Stimulated activated naive CD8-positive, alpha-beta T cell treated with anti-CD3 and anti-CD28 coated beads, Interleukin-15, Interleukin-2, amounts not matched to agents 100 ng/mL and 50 ng/mL, for 24 hours (primary cell): ENCODE data around the gene ARHGAP25.

Source experiments
- H3K27ac Mint-ChIP-seq: one replicate; pipeline ENCODE4 v1.8.0; 2021; ENCODE audit warnings: mild to moderate bottlenecking, mixed read lengths
- H3K27me3 Mint-ChIP-seq: one replicate; pipeline ENCODE4 v1.8.0; 2021; ENCODE audit warnings: mixed read lengths
- H3K36me3 Mint-ChIP-seq: one replicate; pipeline ENCODE4 v1.8.0; 2021; ENCODE audit warnings: low read depth, mixed read lengths
- H3K4me1 Mint-ChIP-seq: one replicate; pipeline ENCODE4 v1.8.0; 2021; ENCODE audit warnings: low read depth, mixed read lengths
- H3K4me3 Mint-ChIP-seq: one replicate; pipeline ENCODE4 v1.8.0; 2021; ENCODE audit warnings: mild to moderate bottlenecking, mixed read lengths
- H3K9me3 Mint-ChIP-seq: one replicate; pipeline ENCODE4 v1.8.0; 2021; ENCODE audit warnings: mixed read lengths

The ARHGAP25 gene, protein sequence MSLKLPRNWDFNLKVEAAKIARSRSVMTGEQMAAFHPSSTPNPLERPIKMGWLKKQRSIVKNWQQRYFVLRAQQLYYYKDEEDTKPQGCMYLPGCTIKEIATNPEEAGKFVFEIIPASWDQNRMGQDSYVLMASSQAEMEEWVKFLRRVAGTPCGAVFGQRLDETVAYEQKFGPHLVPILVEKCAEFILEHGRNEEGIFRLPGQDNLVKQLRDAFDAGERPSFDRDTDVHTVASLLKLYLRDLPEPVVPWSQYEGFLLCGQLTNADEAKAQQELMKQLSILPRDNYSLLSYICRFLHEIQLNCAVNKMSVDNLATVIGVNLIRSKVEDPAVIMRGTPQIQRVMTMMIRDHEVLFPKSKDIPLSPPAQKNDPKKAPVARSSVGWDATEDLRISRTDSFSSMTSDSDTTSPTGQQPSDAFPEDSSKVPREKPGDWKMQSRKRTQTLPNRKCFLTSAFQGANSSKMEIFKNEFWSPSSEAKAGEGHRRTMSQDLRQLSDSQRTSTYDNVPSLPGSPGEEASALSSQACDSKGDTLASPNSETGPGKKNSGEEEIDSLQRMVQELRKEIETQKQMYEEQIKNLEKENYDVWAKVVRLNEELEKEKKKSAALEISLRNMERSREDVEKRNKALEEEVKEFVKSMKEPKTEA

DNA sequence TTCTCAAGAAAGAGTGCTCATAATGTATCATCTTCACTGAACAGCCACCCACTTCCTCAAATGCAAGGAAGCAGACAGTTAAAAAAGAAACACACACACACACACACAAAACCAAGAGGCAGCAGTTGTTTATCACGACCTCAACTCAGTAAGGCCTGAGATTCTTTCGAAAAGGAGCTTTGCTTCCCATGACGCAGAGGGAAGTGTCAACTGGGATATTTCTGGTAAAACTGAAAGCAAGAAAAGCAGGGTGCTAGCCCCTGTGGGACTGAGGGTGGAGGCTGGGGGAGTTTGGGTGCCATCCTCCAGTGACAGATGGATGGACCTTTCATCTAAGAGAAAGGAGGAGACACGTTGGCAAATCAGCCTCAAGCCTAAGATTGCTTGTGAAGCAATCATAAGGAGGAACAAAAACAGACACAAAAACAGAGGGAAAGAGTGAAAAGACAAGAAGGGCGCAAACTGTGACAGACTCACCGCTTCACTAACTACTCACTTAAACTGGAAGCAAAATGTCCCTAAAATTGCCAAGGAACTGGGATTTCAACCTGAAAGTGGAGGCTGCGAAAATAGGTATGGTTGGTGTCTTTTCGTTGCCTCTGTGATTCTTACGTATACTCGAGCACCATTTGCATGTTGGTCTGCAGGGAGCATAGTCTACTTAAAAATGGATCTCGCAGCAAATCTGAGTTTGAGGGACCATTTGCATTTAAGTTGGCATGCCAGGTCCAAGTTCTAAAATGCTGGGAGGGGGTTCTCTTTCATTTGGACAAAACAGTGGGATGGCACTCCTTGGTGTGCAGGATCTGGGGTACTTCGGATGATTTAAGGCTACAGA lies at the start of gene ARHGAP25:
Gene ARHGAP25 (plus strand): TSS at position 124 of the 838 bp plus-strand sequence. CDS start 389 bp downstream, at position 513.
- H3K27ac Mint-ChIP-seq, result no peak within 1 kb of the TSS
- H3K36me3 Mint-ChIP-seq, result peaks cover 28% of the 10 kb centered on the region
- H3K4me1 Mint-ChIP-seq, result peaks cover 24% of the 10 kb centered on the region
- H3K4me3 Mint-ChIP-seq, result no peak within 1 kb of the TSS
- no peaks in the 10 kb centered on the region for H3K9me3 Mint-ChIP-seq
- H3K27me3 Mint-ChIP-seq, result no peaks in the 10 kb centered on the region

DNA sequence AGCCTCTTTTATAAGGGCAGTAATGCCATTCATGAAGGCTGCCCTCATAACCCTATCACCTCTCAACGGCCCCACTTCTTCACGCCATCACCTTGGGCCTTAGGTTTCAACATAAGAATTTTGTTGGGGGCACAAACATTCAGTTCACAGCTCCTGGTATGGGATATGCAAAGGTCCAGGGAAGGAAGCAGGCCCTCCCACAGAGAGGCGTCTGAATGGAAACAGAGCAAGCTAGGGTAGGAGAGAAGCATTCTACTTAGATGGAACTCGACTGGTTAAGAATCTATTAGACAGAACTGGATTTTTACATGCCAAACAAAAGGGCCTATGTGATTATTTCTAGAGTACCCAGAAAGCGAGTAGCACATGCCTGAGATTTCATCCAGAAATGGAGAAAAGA lies 48.4 kb upstream of the ARHGAP25 start:
- Mint-ChIP-seq H3K27ac (no peak overlapping the region), H3K9me3 (no peaks in the 10 kb centered on the region), H3K4me1 (peaks cover 30% of the 10 kb centered on the region), H3K27me3 (peaks cover 11% of the 10 kb centered on the region), H3K4me3 (no peak overlapping the region), H3K36me3 (no peaks in the 10 kb centered on the region)

- H3K36me3 Mint-ChIP-seq, result no peaks in the 10 kb centered on the region
- H3K4me3 Mint-ChIP-seq, result no peak overlapping the region
- H3K27ac Mint-ChIP-seq, result no peak overlapping the region
- peaks cover 36% of the 10 kb centered on the region for H3K4me1 Mint-ChIP-seq
- no peaks in the 10 kb centered on the region for H3K9me3 Mint-ChIP-seq
- peaks cover 8% of the 10 kb centered on the region for H3K27me3 Mint-ChIP-seq
These were observed 47.6 kb upstream of the ARHGAP25 start for GRCh38 chr2:68687018-68687417.

DNA sequence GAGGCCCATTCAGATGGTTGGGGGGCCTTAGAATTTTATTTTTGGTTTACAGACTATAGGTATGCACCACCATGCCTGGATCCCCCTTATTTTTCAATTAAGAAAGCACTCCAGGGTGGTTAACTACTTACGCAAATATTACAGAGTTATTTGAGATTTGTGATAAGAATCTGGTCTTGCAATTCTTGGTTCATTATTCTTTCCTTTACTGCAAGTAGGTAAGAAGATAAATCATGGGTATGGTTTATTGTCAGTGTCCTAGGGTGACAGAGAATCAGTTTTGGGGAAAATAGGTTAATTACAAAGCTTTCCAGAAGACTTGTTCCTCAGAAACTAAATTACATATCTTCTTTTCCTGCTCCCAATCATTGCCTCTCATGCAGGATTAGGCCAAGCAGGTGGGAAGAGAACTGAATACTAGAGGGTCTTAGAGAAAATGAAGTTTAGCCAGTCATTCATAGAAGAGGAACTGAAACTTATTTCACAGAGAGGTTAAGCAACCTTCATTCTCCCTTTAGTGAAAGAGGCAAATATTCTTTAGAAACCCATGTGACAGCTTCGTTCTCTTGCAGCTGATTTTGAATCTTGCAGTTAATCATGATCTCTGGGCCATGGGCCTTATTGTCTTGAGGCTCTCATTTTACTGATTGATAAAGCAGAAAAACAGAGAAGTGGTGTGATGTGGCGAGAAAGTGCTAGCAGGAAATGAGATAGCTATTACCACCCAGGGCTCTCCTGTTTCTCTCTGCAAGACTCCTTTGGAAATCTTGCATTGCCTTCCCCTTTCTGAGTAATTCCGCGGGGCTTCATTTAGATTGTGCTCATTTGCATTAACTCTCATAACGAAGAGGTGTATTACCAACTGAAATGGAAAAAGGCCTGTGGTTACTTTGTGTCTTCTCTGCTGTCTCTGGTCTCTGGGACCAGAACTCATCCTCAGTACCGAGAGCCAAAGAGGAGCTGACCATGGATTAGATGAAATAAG lies 44.8 kb upstream of the ARHGAP25 start:
- Mint-ChIP-seq H3K9me3 (no peaks in the 10 kb centered on the region), H3K36me3 (no peaks in the 10 kb centered on the region), H3K27ac (peak overlapping the region; percentile 90), H3K4me3 (peak overlapping the region; percentile 46), H3K27me3 (peaks cover 15% of the 10 kb centered on the region), H3K4me1 (peaks cover 36% of the 10 kb centered on the region)

- peaks cover 36% of the 10 kb centered on the region for H3K4me1 Mint-ChIP-seq
- H3K9me3 Mint-ChIP-seq, result no peaks in the 10 kb centered on the region
- no peak overlapping the region for H3K4me3 Mint-ChIP-seq
- H3K36me3 Mint-ChIP-seq, result no peaks in the 10 kb centered on the region
- peaks cover 15% of the 10 kb centered on the region for H3K27me3 Mint-ChIP-seq
- H3K27ac Mint-ChIP-seq, result peak overlapping the region; percentile 90
These were observed 43.8 kb upstream of the ARHGAP25 start for GRCh38 chr2:68690851-68691250.

GRCh38 chr2:68692511-68692910 lies 42.1 kb upstream of the ARHGAP25 start:
- Mint-ChIP-seq H3K36me3 (no peaks in the 10 kb centered on the region), H3K9me3 (peaks cover 3% of the 10 kb centered on the region), H3K27ac (no peak overlapping the region), H3K27me3 (peaks cover 14% of the 10 kb centered on the region), H3K4me3 (no peak overlapping the region), H3K4me1 (peaks cover 36% of the 10 kb centered on the region)

GRCh38 chr2:68693951-68694350 lies 40.7 kb upstream of the ARHGAP25 start:
- Mint-ChIP-seq H3K4me3 (no peak overlapping the region), H3K4me1 (peaks cover 26% of the 10 kb centered on the region), H3K36me3 (no peaks in the 10 kb centered on the region), H3K27ac (no peak overlapping the region), H3K9me3 (peaks cover 6% of the 10 kb centered on the region), H3K27me3 (peaks cover 14% of the 10 kb centered on the region)

DNA sequence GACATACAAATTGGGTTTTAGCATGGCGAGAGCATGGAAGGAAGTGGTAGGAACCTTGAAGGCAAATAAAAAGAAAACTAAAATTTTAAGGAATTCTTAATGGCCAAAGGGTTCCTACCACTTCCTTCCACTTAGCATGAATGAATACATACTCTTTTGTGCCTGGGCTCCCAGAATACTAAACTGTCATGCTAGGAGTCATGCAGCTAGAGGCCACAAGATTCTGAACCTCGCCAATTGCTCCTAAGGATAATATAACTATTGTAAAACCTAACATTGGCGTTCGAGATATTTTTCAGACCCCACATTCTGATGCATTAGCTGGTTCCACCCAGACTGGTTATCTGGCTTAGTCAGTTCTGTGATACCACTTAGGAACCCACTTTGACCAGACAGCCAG lies 38.6 kb upstream of the ARHGAP25 start:
- H3K36me3 Mint-ChIP-seq, result no peaks in the 10 kb centered on the region
- no peak overlapping the region for H3K4me3 Mint-ChIP-seq
- peaks cover 6% of the 10 kb centered on the region for H3K4me1 Mint-ChIP-seq
- peaks cover 6% of the 10 kb centered on the region for H3K9me3 Mint-ChIP-seq
- H3K27me3 Mint-ChIP-seq, result peaks cover 14% of the 10 kb centered on the region
- H3K27ac Mint-ChIP-seq, result no peak overlapping the region

DNA sequence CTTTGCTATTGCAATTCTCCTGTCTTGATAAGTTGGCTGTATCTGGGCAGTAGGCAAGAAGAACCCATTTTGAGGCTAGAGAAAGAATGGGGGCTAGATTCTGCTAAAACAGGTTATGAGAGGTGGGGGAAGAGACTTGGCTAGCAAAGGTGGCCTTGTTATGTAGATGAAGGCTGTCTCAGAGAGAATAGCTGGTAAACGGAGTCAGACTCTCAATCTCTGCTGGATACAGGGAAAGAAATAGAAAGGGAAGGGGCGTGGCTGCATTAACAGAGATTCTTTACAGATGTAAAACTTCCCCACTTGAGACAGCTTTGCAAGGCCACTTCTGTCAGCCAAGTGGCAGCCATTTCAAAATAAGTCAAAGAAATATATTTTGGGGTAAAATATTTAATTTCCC lies 38.1 kb upstream of the ARHGAP25 start:
- no peak overlapping the region for H3K4me3 Mint-ChIP-seq

DNA sequence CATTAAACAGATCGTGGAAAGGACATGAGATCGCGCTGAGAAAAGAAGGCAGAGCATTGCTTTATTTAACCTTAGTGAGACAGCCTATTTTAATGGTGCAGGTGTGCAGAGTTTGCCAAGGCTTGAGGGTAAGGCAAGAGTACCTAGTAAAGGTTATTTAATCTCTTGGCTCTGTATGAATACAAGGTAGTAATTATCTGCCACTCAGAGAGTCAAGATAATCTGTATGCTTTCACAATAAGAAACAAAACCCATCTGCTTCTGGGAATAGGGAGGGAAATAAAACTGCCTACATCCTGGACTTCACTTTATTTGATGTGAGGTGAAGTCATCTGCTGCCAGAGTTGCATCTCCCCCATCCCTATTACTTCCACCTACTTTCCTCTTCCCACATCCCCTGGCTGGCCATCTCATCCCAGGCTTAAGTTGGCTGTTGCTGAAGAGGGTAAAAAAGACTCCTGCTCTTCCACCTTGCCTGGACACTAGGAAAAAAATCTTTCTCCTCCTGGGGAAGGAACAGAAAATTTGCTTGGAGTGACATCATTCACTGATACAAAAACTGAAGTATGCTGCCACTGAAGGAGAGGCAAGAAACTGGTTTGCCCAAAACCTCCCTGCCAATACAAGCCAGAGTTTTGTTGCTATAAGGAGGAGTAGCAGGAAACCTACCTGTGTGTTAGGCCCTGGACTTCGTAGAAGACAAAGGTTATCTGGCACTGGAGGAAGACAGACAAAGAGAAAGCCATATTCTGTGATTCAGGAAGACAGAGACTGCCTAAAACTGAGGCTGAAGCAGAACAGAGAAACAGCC lies 35.8 kb upstream of the ARHGAP25 start:
- Mint-ChIP-seq H3K9me3 (peaks cover 6% of the 10 kb centered on the region), H3K4me1 (no peaks in the 10 kb centered on the region), H3K27me3 (peaks cover 3% of the 10 kb centered on the region), H3K36me3 (no peaks in the 10 kb centered on the region), H3K4me3 (no peak overlapping the region), H3K27ac (no peak overlapping the region)

More for the DNA sequence above, 38.1 kb upstream of the ARHGAP25 start:
- H3K27me3 Mint-ChIP-seq, result peaks cover 14% of the 10 kb centered on the region
- H3K9me3 Mint-ChIP-seq, result peaks cover 6% of the 10 kb centered on the region
- peaks cover 4% of the 10 kb centered on the region for H3K4me1 Mint-ChIP-seq
- H3K36me3 Mint-ChIP-seq, result no peaks in the 10 kb centered on the region
- H3K27ac Mint-ChIP-seq, result no peak overlapping the region

- peaks cover 3% of the 10 kb centered on the region for H3K27me3 Mint-ChIP-seq
- peaks cover 6% of the 10 kb centered on the region for H3K9me3 Mint-ChIP-seq
- no peaks in the 10 kb centered on the region for H3K36me3 Mint-ChIP-seq
- H3K4me1 Mint-ChIP-seq, result peaks cover 3% of the 10 kb centered on the region
- no peak overlapping the region for H3K4me3 Mint-ChIP-seq
- H3K27ac Mint-ChIP-seq, result no peak overlapping the region
These were observed 34.1 kb upstream of the ARHGAP25 start for GRCh38 chr2:68700560-68700959.

GRCh38 chr2:68706637-68707036 lies 28.0 kb upstream of the ARHGAP25 start:
- Mint-ChIP-seq H3K27ac (no peak overlapping the region), H3K27me3 (no peaks in the 10 kb centered on the region), H3K4me3 (no peak overlapping the region), H3K36me3 (no peaks in the 10 kb centered on the region), H3K4me1 (peaks cover 28% of the 10 kb centered on the region), H3K9me3 (no peaks in the 10 kb centered on the region)

GRCh38 chr2:68708629-68709028 lies 26.0 kb upstream of the ARHGAP25 start:
- peaks cover 41% of the 10 kb centered on the region for H3K4me1 Mint-ChIP-seq
- H3K4me3 Mint-ChIP-seq, result no peak overlapping the region
- no peaks in the 10 kb centered on the region for H3K9me3 Mint-ChIP-seq
- H3K27ac Mint-ChIP-seq, result peak overlapping the region; percentile 6
- no peaks in the 10 kb centered on the region for H3K36me3 Mint-ChIP-seq
- no peaks in the 10 kb centered on the region for H3K27me3 Mint-ChIP-seq
